Measurements from ENCODE around the gene ARVCF. TPM values are rescaled to one million over a fixed set of nuclear protein-coding genes. Genes with fewer than 3 reads are reported as not detected.

Gene ARVCF
- total and polyA plus RNA-seq, 2 experiments from 2014 or later, result 1.1 to 4.0 TPM

- in situ Hi-C loops (cut with MboI), result no loop called here
- DNase-seq, result no peak
Observed at GRCh38 chr22:19964701-19965386, 51.8 kb downstream of the ARVCF start.

GRCh38 chr22:19963863-19964642 is 52.6 kb downstream of the ARVCF start:
- no peak for TF ChIP-seq EZH2phosphoT487 (IDR thresholded peaks at IDR 0.05; ENCODE audit: insufficient read depth, low read depth)
- no peak for TF ChIP-seq EZH2 (IDR thresholded peaks at IDR 0.05; ENCODE audit: insufficient read depth, poor library complexity, severe bottlenecking)
- Histone ChIP-seq H3F3A (ENCODE audit: insufficient read depth) (peaks cover 8% of the 10 kb centered on the region; the same call in 1 of the 2 replicates), H4K20me1 (ENCODE audit: insufficient read depth) (no peaks in the 10 kb centered on the region), H3K9me3 (ENCODE audit: low read depth) (no peaks in the 10 kb centered on the region), H2AFZ (no peak overlapping the region), H3K9ac (no peak overlapping the region), H3K9me2 (ENCODE audit: insufficient read depth) (no peaks in the 10 kb centered on the region), H3K4me3 (no peak overlapping the region), H3K4me2 (ENCODE audit: unreplicated experiment) (no peak overlapping the region), H3K36me3 (ENCODE audit: low read depth) (no peaks in the 10 kb centered on the region; the same call in 1 of the 2 replicates), H3K4me1 (ENCODE audit: insufficient read depth) (peaks cover 15% of the 10 kb centered on the region), H3K27me3 (replicated peaks; ENCODE audit: insufficient read depth) (no peaks in the 10 kb centered on the region), H3K27ac (no peak overlapping the region), H3K79me2 (ENCODE audit: insufficient read depth) (no peaks in the 10 kb centered on the region)
- WGBS, 2 experiments (ENCODE audit: low coverage in 1 of 2, low lambda C conversion rate in 2 of 2, missing lambda C conversion rate in 2 of 2), result 93 to 98% methylated on average over 11 to 12 of the region's 12 CpGs
- no peak for DNase-seq
- in situ Hi-C loops (cut with MboI), result no loop called here

More at GRCh38 chr22:19964701-19965386, 51.8 kb downstream of the ARVCF start:
- TF ChIP-seq EZH2 (IDR thresholded peaks at IDR 0.05; ENCODE audit: insufficient read depth, poor library complexity, severe bottlenecking) (no peak), EZH2phosphoT487 (IDR thresholded peaks at IDR 0.05; ENCODE audit: insufficient read depth, low read depth) (no peak)
- Histone ChIP-seq H3F3A (ENCODE audit: insufficient read depth) (peaks cover 8% of the 10 kb centered on the region; the same call in 1 of the 2 replicates), H3K9ac (no peak overlapping the region), H3K9me3 (ENCODE audit: low read depth) (no peaks in the 10 kb centered on the region), H3K4me2 (ENCODE audit: unreplicated experiment) (no peak overlapping the region), H3K36me3 (ENCODE audit: low read depth) (no peaks in the 10 kb centered on the region; the same call in 1 of the 2 replicates), H4K20me1 (ENCODE audit: insufficient read depth) (no peaks in the 10 kb centered on the region), H3K9me2 (ENCODE audit: insufficient read depth) (no peaks in the 10 kb centered on the region), H3K27ac (no peak overlapping the region), H3K4me1 (ENCODE audit: insufficient read depth) (peaks cover 13% of the 10 kb centered on the region), H2AFZ (no peak overlapping the region), H3K79me2 (ENCODE audit: insufficient read depth) (no peaks in the 10 kb centered on the region), H3K27me3 (replicated peaks; ENCODE audit: insufficient read depth) (no peaks in the 10 kb centered on the region), H3K4me3 (no peak overlapping the region)
- 87 to 88% methylated on average over 15 of the region's 15 CpGs for WGBS, 2 experiments (ENCODE audit: low coverage in 1 of 2, low lambda C conversion rate in 2 of 2, missing lambda C conversion rate in 2 of 2)

GRCh38 chr22:19962909-19963806 is 53.5 kb downstream of the ARVCF start:
- Histone ChIP-seq H3K4me1 (ENCODE audit: insufficient read depth) (peaks cover 22% of the 10 kb centered on the region), H3K36me3 (ENCODE audit: low read depth) (no peaks in the 10 kb centered on the region; the same call in 1 of the 2 replicates), H2AFZ (no peak overlapping the region)

More at GRCh38 chr22:19962909-19963806, 53.5 kb downstream of the ARVCF start:
- Histone ChIP-seq H3K4me2 (ENCODE audit: unreplicated experiment) (peak overlapping the region; percentile 59), H4K20me1 (ENCODE audit: insufficient read depth) (no peaks in the 10 kb centered on the region), H3K4me3 (no peak overlapping the region), H3K9me3 (ENCODE audit: low read depth) (no peaks in the 10 kb centered on the region), H3K79me2 (ENCODE audit: insufficient read depth) (no peaks in the 10 kb centered on the region), H3K27ac (no peak overlapping the region), H3K27me3 (replicated peaks; ENCODE audit: insufficient read depth) (no peaks in the 10 kb centered on the region), H3F3A (ENCODE audit: insufficient read depth) (peaks cover 10% of the 10 kb centered on the region; the same call in 1 of the 2 replicates), H3K9me2 (ENCODE audit: insufficient read depth) (no peaks in the 10 kb centered on the region), H3K9ac (no peak overlapping the region)
- peak; percentile 94 for DNase-seq
- 70 to 73% methylated on average over 30 of the region's 30 CpGs for WGBS, 2 experiments (ENCODE audit: low coverage in 1 of 2, low lambda C conversion rate in 2 of 2, missing lambda C conversion rate in 2 of 2)
- TF ChIP-seq EZH2phosphoT487 (IDR thresholded peaks at IDR 0.05; ENCODE audit: insufficient read depth, low read depth) (no peak), EZH2 (IDR thresholded peaks at IDR 0.05; ENCODE audit: insufficient read depth, poor library complexity, severe bottlenecking) (no peak)
- in situ Hi-C loops (cut with MboI), result no loop called here
